Measurements from ENCODE around the gene BAZ1A.
A peak's percentile ranks its signal among the peaks of the same experiment; 100 is the strongest.

BAZ1A gene

GRCh38 chr14:34826661-34827060, 48.5 kb downstream of the BAZ1A start:
- Histone ChIP-seq H3K4ac (ENCODE audit: low read depth in 1 of 2, low read length in 2 of 2) (no peak overlapping the region), H3K27ac (ENCODE audit: low read length, poor library complexity, severe bottlenecking) (no peak overlapping the region), H4K91ac (ENCODE audit: low read length) (no peak overlapping the region), H2BK5ac (ENCODE audit: low read depth, low read length, poor library complexity, severe bottlenecking) (no peak overlapping the region), H3K9ac (ENCODE audit: low read length) (peak overlapping the region; percentile 39), H4K8ac (ENCODE audit: low read length) (no peak overlapping the region), H2BK12ac (ENCODE audit: low read length in 2 of 2) (no peak overlapping the region), H3K9me3 (ENCODE audit: control insufficient read depth, low read length) (no peaks in the 10 kb centered on the region), H3K36me3 (ENCODE audit: control insufficient read depth in 1 of 2, insufficient read depth in 2 of 2, low read depth in 1 of 2, low read length in 2 of 2) (peaks cover 0 to 20% of the 10 kb centered on the region in 2 experiments), H3K18ac (ENCODE audit: low read depth in 1 of 2, low read length in 2 of 2) (no peak overlapping the region), H3K14ac (ENCODE audit: low read length in 2 of 2) (no peak overlapping the region), H3K4me1 (ENCODE audit: control insufficient read depth, insufficient read depth, low read depth, low read length) (no peaks in the 10 kb centered on the region), H3K4me2 (ENCODE audit: low read length, poor library complexity, severe bottlenecking) (no peak overlapping the region), H3K4me3 (ENCODE audit: insufficient read depth in 1 of 2, low read depth in 1 of 2, low read length in 2 of 2) (no peak overlapping the region), H2AFZ (ENCODE audit: low read depth, low read length) (no peak overlapping the region), H2BK120ac (ENCODE audit: low read depth, low read length) (no peak overlapping the region), H3K23ac (ENCODE audit: low read length in 2 of 2) (no peak overlapping the region), H3K79me1 (replicated peaks; ENCODE audit: low read length, poor library complexity, severe bottlenecking) (peaks cover 11% of the 10 kb centered on the region), H3K27me3 (ENCODE audit: control insufficient read depth in 1 of 2, insufficient read depth in 1 of 2, low read length in 2 of 2) (no peaks in the 10 kb centered on the region), H2AK5ac (ENCODE audit: low read length, severe bottlenecking) (no peak overlapping the region), H2BK15ac (ENCODE audit: low read depth, poor library complexity, severe bottlenecking) (no peak overlapping the region)
- peak; percentile 69 for DNase-seq
- WGBS, result 55% methylated on average over 2 of the region's 2 CpGs

GRCh38 chr14:34824826-34825225, 50.3 kb downstream of the BAZ1A start:
- no peak overlapping the region for H2AFZ ChIP-seq (ENCODE audit: low read depth, low read length)
- H2AK5ac ChIP-seq (ENCODE audit: low read length, severe bottlenecking), result no peak overlapping the region
- no peak overlapping the region for H4K91ac ChIP-seq (ENCODE audit: low read length)
- H3K4me2 ChIP-seq (ENCODE audit: low read length, poor library complexity, severe bottlenecking), result no peak overlapping the region
- no peak overlapping the region for H3K18ac ChIP-seq (ENCODE audit: low read depth in 1 of 2, low read length in 2 of 2)
- H3K4me1 ChIP-seq (ENCODE audit: control insufficient read depth, insufficient read depth, low read depth, low read length), result no peaks in the 10 kb centered on the region
- H3K27ac ChIP-seq (ENCODE audit: low read length, poor library complexity, severe bottlenecking), result no peak overlapping the region
- no peak overlapping the region for H3K14ac ChIP-seq (ENCODE audit: low read length in 2 of 2)
- 93% methylated on average over 3 of the region's 3 CpGs for WGBS
- H3K4me3 ChIP-seq (ENCODE audit: insufficient read depth in 1 of 2, low read depth in 1 of 2, low read length in 2 of 2), result no peak overlapping the region
- peaks cover 0 to 35% of the 10 kb centered on the region in 2 experiments for H3K36me3 ChIP-seq (ENCODE audit: control insufficient read depth in 1 of 2, insufficient read depth in 2 of 2, low read depth in 1 of 2, low read length in 2 of 2)
- H3K9me3 ChIP-seq (ENCODE audit: control insufficient read depth, low read length), result no peaks in the 10 kb centered on the region
- H2BK12ac ChIP-seq (ENCODE audit: low read length in 2 of 2), result no peak overlapping the region
- DNase-seq, result no peak
- H3K23ac ChIP-seq (ENCODE audit: low read length in 2 of 2), result no peak overlapping the region
- H2BK5ac ChIP-seq (ENCODE audit: low read depth, low read length, poor library complexity, severe bottlenecking), result no peak overlapping the region
- no peak overlapping the region for H3K4ac ChIP-seq (ENCODE audit: low read depth in 1 of 2, low read length in 2 of 2)
- no peak overlapping the region for H2BK120ac ChIP-seq (ENCODE audit: low read depth, low read length)
- no peak overlapping the region for H2BK15ac ChIP-seq (ENCODE audit: low read depth, poor library complexity, severe bottlenecking)
- peaks cover 9% of the 10 kb centered on the region for H3K79me1 ChIP-seq (replicated peaks; ENCODE audit: low read length, poor library complexity, severe bottlenecking)
- H3K27me3 ChIP-seq (ENCODE audit: control insufficient read depth in 1 of 2, insufficient read depth in 1 of 2, low read length in 2 of 2), result no peaks in the 10 kb centered on the region
- no peak overlapping the region for H4K8ac ChIP-seq (ENCODE audit: low read length)
- no peak overlapping the region for H3K9ac ChIP-seq (ENCODE audit: low read length)

- Histone ChIP-seq H3K9ac (ENCODE audit: low read length) (no peak overlapping the region), H3K14ac (ENCODE audit: low read length in 2 of 2) (no peak overlapping the region), H4K91ac (ENCODE audit: low read length) (no peak overlapping the region), H2AK5ac (ENCODE audit: low read length, severe bottlenecking) (no peak overlapping the region), H3K79me1 (replicated peaks; ENCODE audit: low read length, poor library complexity, severe bottlenecking) (peaks cover 9% of the 10 kb centered on the region), H3K27me3 (ENCODE audit: control insufficient read depth in 1 of 2, insufficient read depth in 1 of 2, low read length in 2 of 2) (no peaks in the 10 kb centered on the region), H3K18ac (ENCODE audit: low read depth in 1 of 2, low read length in 2 of 2) (no peak overlapping the region), H3K36me3 (ENCODE audit: control insufficient read depth in 1 of 2, insufficient read depth in 2 of 2, low read depth in 1 of 2, low read length in 2 of 2) (peaks cover 0 to 39% of the 10 kb centered on the region in 2 experiments), H3K4me1 (ENCODE audit: control insufficient read depth, insufficient read depth, low read depth, low read length) (no peaks in the 10 kb centered on the region), H3K23ac (ENCODE audit: low read length in 2 of 2) (no peak overlapping the region), H3K4me2 (ENCODE audit: low read length, poor library complexity, severe bottlenecking) (no peak overlapping the region), H2BK120ac (ENCODE audit: low read depth, low read length) (no peak overlapping the region), H3K9me3 (ENCODE audit: control insufficient read depth, low read length) (no peaks in the 10 kb centered on the region), H3K4me3 (ENCODE audit: insufficient read depth in 1 of 2, low read depth in 1 of 2, low read length in 2 of 2) (no peak overlapping the region), H2BK5ac (ENCODE audit: low read depth, low read length, poor library complexity, severe bottlenecking) (no peak overlapping the region), H2AFZ (ENCODE audit: low read depth, low read length) (no peak overlapping the region), H2BK15ac (ENCODE audit: low read depth, poor library complexity, severe bottlenecking) (no peak overlapping the region), H4K8ac (ENCODE audit: low read length) (no peak overlapping the region), H2BK12ac (ENCODE audit: low read length in 2 of 2) (no peak overlapping the region), H3K27ac (ENCODE audit: low read length, poor library complexity, severe bottlenecking) (no peak overlapping the region), H3K4ac (ENCODE audit: low read depth in 1 of 2, low read length in 2 of 2) (no peak overlapping the region)
- 89% methylated on average over 1 of the region's 1 CpG for WGBS
- DNase-seq, result no peak
Measured at GRCh38 chr14:34824256-34824655, 50.9 kb downstream of the BAZ1A start.

- Histone ChIP-seq H3K23ac (ENCODE audit: low read length in 2 of 2) (no peak overlapping the region), H2BK120ac (ENCODE audit: low read depth, low read length) (no peak overlapping the region), H3K14ac (ENCODE audit: low read length in 2 of 2) (no peak overlapping the region), H2BK5ac (ENCODE audit: low read depth, low read length, poor library complexity, severe bottlenecking) (no peak overlapping the region), H4K91ac (ENCODE audit: low read length) (no peak overlapping the region), H3K79me1 (replicated peaks; ENCODE audit: low read length, poor library complexity, severe bottlenecking) (peaks cover 18% of the 10 kb centered on the region), H2BK15ac (ENCODE audit: low read depth, poor library complexity, severe bottlenecking) (no peak overlapping the region), H2AFZ (ENCODE audit: low read depth, low read length) (no peak overlapping the region), H3K4ac (ENCODE audit: low read depth in 1 of 2, low read length in 2 of 2) (no peak overlapping the region), H3K18ac (ENCODE audit: low read depth in 1 of 2, low read length in 2 of 2) (no peak overlapping the region), H3K9me3 (ENCODE audit: control insufficient read depth, low read length) (no peaks in the 10 kb centered on the region), H3K4me1 (ENCODE audit: control insufficient read depth, insufficient read depth, low read depth, low read length) (no peaks in the 10 kb centered on the region), H3K4me2 (ENCODE audit: low read length, poor library complexity, severe bottlenecking) (no peak overlapping the region), H3K27ac (ENCODE audit: low read length, poor library complexity, severe bottlenecking) (no peak overlapping the region), H3K27me3 (ENCODE audit: control insufficient read depth in 1 of 2, insufficient read depth in 1 of 2, low read length in 2 of 2) (no peaks in the 10 kb centered on the region), H2AK5ac (ENCODE audit: low read length, severe bottlenecking) (no peak overlapping the region), H4K8ac (ENCODE audit: low read length) (no peak overlapping the region), H3K9ac (ENCODE audit: low read length) (no peak overlapping the region), H3K4me3 (ENCODE audit: insufficient read depth in 1 of 2, low read depth in 1 of 2, low read length in 2 of 2) (no peak overlapping the region), H3K36me3 (ENCODE audit: control insufficient read depth in 1 of 2, insufficient read depth in 2 of 2, low read depth in 1 of 2, low read length in 2 of 2) (peaks cover 10 to 42% of the 10 kb centered on the region in 2 experiments), H2BK12ac (ENCODE audit: low read length in 2 of 2) (no peak overlapping the region)
- no peak for DNase-seq
- 100% methylated on average over 2 of the region's 2 CpGs for whole genome bisulfite sequencing
Measured at GRCh38 chr14:34817768-34818167, 57.4 kb downstream of the BAZ1A start.
